Suprapubic skin (tissue), 3 donors: ENCODE results near the gene HIRA.

ENCODE experiments used
- EP300 ChIP-seq: sonication (generic); formaldehyde crosslinking; IDR thresholded peaks from one replicate; pipeline ENCODE4 v1.6.1; 2017; ENCODE audit warnings: antibody characterized with exemption
- TF ChIP-seq, protein P1 (sequence below), 2 donors: fragments of 200-600 bp in 1 of 2; fragments of 450-650 bp in 1 of 2; sonication (generic) in 1 of 2; IDR thresholded peaks; one replicate each; pipeline ENCODE4 v1.5.1; 2016 to 2019; ENCODE audit warnings: antibody characterized with exemption in 2 of 2, mild to moderate bottlenecking in 1 of 2, moderate library complexity in 1 of 2

DNA sequence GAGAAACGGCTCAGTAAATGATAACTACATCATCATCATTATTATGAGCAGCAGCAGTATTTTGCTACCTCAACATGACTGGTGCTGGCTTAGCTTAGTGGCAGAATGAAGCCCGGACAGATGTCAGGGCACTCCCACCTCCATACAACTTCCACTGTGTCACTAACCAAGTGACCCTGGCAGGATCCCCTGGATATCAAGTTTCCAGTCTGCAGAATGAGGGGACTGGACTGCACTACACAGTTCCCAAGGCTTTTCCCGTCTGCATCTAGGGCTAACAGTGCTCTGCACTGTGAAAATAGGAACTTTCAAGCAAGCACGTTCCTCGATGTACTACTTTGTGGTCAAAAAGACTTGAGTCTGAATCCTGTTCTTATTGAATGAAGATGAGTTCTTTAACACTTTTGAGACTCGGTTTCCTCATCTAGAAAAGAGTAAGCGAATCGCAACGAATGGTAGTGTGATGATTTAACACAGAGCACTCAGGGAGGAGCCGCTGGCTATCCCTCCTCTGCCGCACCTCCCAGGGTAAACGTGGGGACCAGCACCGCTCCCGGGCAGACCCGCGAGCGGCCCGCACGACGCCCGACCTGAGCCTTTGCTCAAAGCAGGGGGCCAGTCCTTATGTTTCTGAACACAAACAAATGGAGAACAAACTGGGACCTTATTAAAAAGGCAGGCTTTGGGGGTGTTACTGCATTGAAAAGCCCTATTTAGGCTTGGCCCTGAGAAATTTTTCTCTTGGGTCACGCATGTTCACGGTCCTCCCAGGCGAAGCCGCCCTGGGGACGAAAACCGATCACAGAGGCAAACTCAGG lies 140.9 kb downstream of the HIRA start:
- TF ChIP-seq, protein P1, sequence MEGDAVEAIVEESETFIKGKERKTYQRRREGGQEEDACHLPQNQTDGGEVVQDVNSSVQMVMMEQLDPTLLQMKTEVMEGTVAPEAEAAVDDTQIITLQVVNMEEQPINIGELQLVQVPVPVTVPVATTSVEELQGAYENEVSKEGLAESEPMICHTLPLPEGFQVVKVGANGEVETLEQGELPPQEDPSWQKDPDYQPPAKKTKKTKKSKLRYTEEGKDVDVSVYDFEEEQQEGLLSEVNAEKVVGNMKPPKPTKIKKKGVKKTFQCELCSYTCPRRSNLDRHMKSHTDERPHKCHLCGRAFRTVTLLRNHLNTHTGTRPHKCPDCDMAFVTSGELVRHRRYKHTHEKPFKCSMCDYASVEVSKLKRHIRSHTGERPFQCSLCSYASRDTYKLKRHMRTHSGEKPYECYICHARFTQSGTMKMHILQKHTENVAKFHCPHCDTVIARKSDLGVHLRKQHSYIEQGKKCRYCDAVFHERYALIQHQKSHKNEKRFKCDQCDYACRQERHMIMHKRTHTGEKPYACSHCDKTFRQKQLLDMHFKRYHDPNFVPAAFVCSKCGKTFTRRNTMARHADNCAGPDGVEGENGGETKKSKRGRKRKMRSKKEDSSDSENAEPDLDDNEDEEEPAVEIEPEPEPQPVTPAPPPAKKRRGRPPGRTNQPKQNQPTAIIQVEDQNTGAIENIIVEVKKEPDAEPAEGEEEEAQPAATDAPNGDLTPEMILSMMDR (IDR thresholded peaks at IDR 0.05) = no peak
- TF ChIP-seq EP300 = no peak
